Smooth muscle cell (in vitro differentiated cells): ENCODE measurements around the gene UCN3. TPM values are rescaled to one million over a fixed set of nuclear protein-coding genes. Genes with fewer than 3 reads are reported as not detected.

Experiments used
- DNase-seq: peaks from one replicate; lab custom pipeline; 2025; ENCODE audit not compliant: unreplicated experiment; lab: John Stamatoyannopoulos, UW
- H2AFZ ChIP-seq: fragments of 200-600 bp; sonication (generic); 2 replicates; pipeline ENCODE4 v1.6.0; 2016; ENCODE audit warnings: antibody characterized with exemption, low read depth, mild to moderate bottlenecking
- H3F3A ChIP-seq: fragments of 200-600 bp; sonication (generic); 2 replicates; pipeline ENCODE4 v1.6.0; 2017; ENCODE audit warnings: antibody characterized with exemption, low read depth
- H3K27ac ChIP-seq: fragments of 200-600 bp; sonication (generic); 2 replicates; pipeline ENCODE4 v1.5.1; 2016; ENCODE audit warnings: low read depth, mild to moderate bottlenecking
- H3K27me3 ChIP-seq: fragments of 200-600 bp; sonication (generic); 2 replicates; pipeline ENCODE4 v1.6.1; 2016; ENCODE audit warnings: low read depth, mild to moderate bottlenecking
- H3K36me3 ChIP-seq: fragments of 200-600 bp; sonication (generic); 2 replicates; pipeline ENCODE4 v1.5.1; 2016; ENCODE audit warnings: low read depth
- H3K4me1 ChIP-seq: fragments of 200-600 bp; sonication (generic); 2 replicates; pipeline ENCODE4 v1.5.1; 2016; ENCODE audit warnings: low read depth
- H3K4me2 ChIP-seq: fragments of 200-600 bp; sonication (generic); 2 replicates; pipeline ENCODE4 v1.6.0; 2016; ENCODE audit warnings: mild to moderate bottlenecking
- H3K4me3 ChIP-seq: fragments of 200-600 bp; sonication (generic); 2 replicates; pipeline ENCODE4 v1.5.1; 2016; ENCODE audit warnings: mild to moderate bottlenecking
- H3K79me2 ChIP-seq: fragments of 200-600 bp; sonication (generic); 2 replicates; pipeline ENCODE4 v1.6.0; 2016; ENCODE audit warnings: low read depth, mild to moderate bottlenecking
- H3K9ac ChIP-seq: fragments of 200-600 bp; sonication (generic); 2 replicates; pipeline ENCODE4 v1.6.0; 2016; ENCODE audit warnings: low read depth
- H3K9me3 ChIP-seq: fragments of 200-600 bp; sonication (generic); replicated peaks from 2 replicates; pipeline ENCODE4 v1.5.1; 2016; ENCODE audit warnings: low read depth
- H4K20me1 ChIP-seq: fragments of 200-600 bp; sonication (generic); 2 replicates; pipeline ENCODE4 v1.6.0; 2016; ENCODE audit warnings: low read depth
- CTCF ChIP-seq: fragments of 200-600 bp; sonication (generic); IDR thresholded peaks from 2 replicates; pipeline ENCODE4 v1.5.1; 2017; ENCODE audit warnings: borderline replicate concordance, mild to moderate bottlenecking, antibody characterized with exemption; ENCODE audit not compliant: insufficient read depth, poor library complexity, severe bottlenecking
- WGBS: methylation state at CpG from one replicate; pipeline ENCODE4 v1.1.7; 2016; ENCODE audit warnings: low lambda C conversion rate; 5-methylcytosine and 5-hydroxymethylcytosine counted together
- polyA plus RNA-seq: library from polyadenylated mRNA; unstranded; fragments of >200 nt; fragmentation: Nextera tagmentation; extraction: Ambion mirVana; gene quantifications from 2 replicates; pipeline ENCODE4 v1.2.1, GENCODE V29; 2016
- total RNA-seq: library from RNA; depleted of rRNA; stranded (reverse); fragments of >200 nt; gene quantifications from 2 replicates; pipeline ENCODE4 v1.2.3, GENCODE V29; 2014

Gene UCN3
- total and polyA plus RNA-seq, 2 experiments from 2014 or later: not detected

GRCh38 chr10:5321273-5321672 lies 43.5 kb upstream of the UCN3 start:
- H3K36me3 ChIP-seq: no peaks in the 10 kb centered on the region
- 95% methylated on average over 3 of the region's 3 CpGs for WGBS
- no peaks in the 10 kb centered on the region for H3K27me3 ChIP-seq
- H3K9ac ChIP-seq: no peak overlapping the region
- H3K79me2 ChIP-seq: no peaks in the 10 kb centered on the region
- H2AFZ ChIP-seq: no peak overlapping the region
- no peaks in the 10 kb centered on the region for H3K9me3 ChIP-seq
- H3K27ac ChIP-seq: no peak overlapping the region
- TF ChIP-seq CTCF: no peak
- H3F3A ChIP-seq: no peaks in the 10 kb centered on the region
- no peak for DNase-seq
- H4K20me1 ChIP-seq: no peaks in the 10 kb centered on the region
- no peaks in the 10 kb centered on the region for H3K4me1 ChIP-seq
- H3K4me2 ChIP-seq: no peak overlapping the region
- no peak overlapping the region for H3K4me3 ChIP-seq

GRCh38 chr10:5323446-5323845 lies 41.3 kb upstream of the UCN3 start:
- no peaks in the 10 kb centered on the region for H3F3A ChIP-seq
- no peak overlapping the region for H3K9ac ChIP-seq
- no peaks in the 10 kb centered on the region for H3K27me3 ChIP-seq
- H3K9me3 ChIP-seq: no peaks in the 10 kb centered on the region
- no peaks in the 10 kb centered on the region for H3K4me1 ChIP-seq
- no peak overlapping the region for H3K4me3 ChIP-seq
- H3K79me2 ChIP-seq: no peaks in the 10 kb centered on the region
- 73% methylated on average over 4 of the region's 4 CpGs for WGBS
- TF ChIP-seq CTCF: no peak
- H3K36me3 ChIP-seq: no peaks in the 10 kb centered on the region
- no peak overlapping the region for H3K4me2 ChIP-seq
- no peak overlapping the region for H3K27ac ChIP-seq
- no peaks in the 10 kb centered on the region for H4K20me1 ChIP-seq
- no peak overlapping the region for H2AFZ ChIP-seq
- no peak for DNase-seq

- H2AFZ ChIP-seq: no peak overlapping the region
- H3K9ac ChIP-seq: no peak overlapping the region
- WGBS: 63% methylated on average over 6 of the region's 6 CpGs
- H3K36me3 ChIP-seq: no peaks in the 10 kb centered on the region
- no peaks in the 10 kb centered on the region for H4K20me1 ChIP-seq
- H3K4me2 ChIP-seq: no peak overlapping the region
- DNase-seq: no peak
- H3K4me1 ChIP-seq: no peaks in the 10 kb centered on the region
- no peaks in the 10 kb centered on the region for H3K9me3 ChIP-seq
- H3K27ac ChIP-seq: no peak overlapping the region
- H3F3A ChIP-seq: no peaks in the 10 kb centered on the region
- TF ChIP-seq CTCF: no peak
- H3K27me3 ChIP-seq: no peaks in the 10 kb centered on the region
- H3K4me3 ChIP-seq: no peak overlapping the region
- H3K79me2 ChIP-seq: no peaks in the 10 kb centered on the region
Measured at GRCh38 chr10:5325076-5325475, 39.7 kb upstream of the UCN3 start.

- WGBS: 90% methylated on average over 5 of the region's 5 CpGs
- Histone ChIP-seq H3K9ac (no peak overlapping the region), H3K9me3 (no peaks in the 10 kb centered on the region), H3K36me3 (no peaks in the 10 kb centered on the region), H2AFZ (no peak overlapping the region), H3K79me2 (no peaks in the 10 kb centered on the region), H3K27ac (no peak overlapping the region), H3K27me3 (no peaks in the 10 kb centered on the region), H3K4me2 (no peak overlapping the region), H4K20me1 (no peaks in the 10 kb centered on the region), H3K4me1 (no peaks in the 10 kb centered on the region), H3F3A (no peaks in the 10 kb centered on the region), H3K4me3 (no peak overlapping the region)
- TF ChIP-seq CTCF: no peak
- no peak for DNase-seq
Measured at GRCh38 chr10:5334196-5334880, 30.4 kb upstream of the UCN3 start.
